ENCODE data around the gene XYLB. TPM values are rescaled to one million over a fixed set of nuclear protein-coding genes. Genes with fewer than 3 reads are reported as not detected.

XYLB gene
- total RNA-seq, 2 donors from 2014 or later, result 4.7 to 6.3 TPM

GRCh38 chr3:38308456-38308855 lies 38.1 kb upstream of the XYLB start:
- TF ChIP-seq CTCF (conservative IDR thresholded peaks at IDR 0.05), result no peak
- Mint-ChIP-seq H3K4me3 (no peak overlapping the region), H3K27me3 (ENCODE audit: insufficient read depth) (peaks cover 25% of the 10 kb centered on the region), H3K27ac (no peak overlapping the region), H3K9me3 (peaks cover 6% of the 10 kb centered on the region), H3K4me1 (peaks cover 5% of the 10 kb centered on the region), H3K36me3 (ENCODE audit: low read depth) (no peaks in the 10 kb centered on the region)
- Histone ChIP-seq H3K27me3 (ENCODE audit: control insufficient read depth, insufficient read depth, low read length, poor library complexity, severe bottlenecking) (no peaks in the 10 kb centered on the region), H3K4me3 (ENCODE audit: low read length) (no peak overlapping the region), H3K36me3 (ENCODE audit: control insufficient read depth, insufficient read depth, low read length) (no peaks in the 10 kb centered on the region), H3K9ac (ENCODE audit: extremely low read depth, low read length, poor library complexity, severe bottlenecking) (no peak overlapping the region), H3K27ac (ENCODE audit: low read depth, low read length) (no peak overlapping the region), H3K9me3 (ENCODE audit: control insufficient read depth, low read length) (no peaks in the 10 kb centered on the region), H3K4me1 (ENCODE audit: control insufficient read depth, insufficient read depth, low read length) (no peaks in the 10 kb centered on the region)
- DNase-seq, result no peak
- WGBS, 2 experiments (ENCODE audit: insufficient coverage in 1 of 2, insufficient read length in 1 of 2), result 88 to 89% methylated on average over 3 to 9 of the region's 9 CpGs

GRCh38 chr3:38311476-38311875 lies 35.1 kb upstream of the XYLB start:
- 94 to 96% methylated on average over 1 of the region's 1 CpG for WGBS, 2 experiments (ENCODE audit: insufficient coverage in 1 of 2, insufficient read length in 1 of 2)
- Mint-ChIP-seq H3K36me3 (ENCODE audit: low read depth) (no peaks in the 10 kb centered on the region), H3K27ac (no peak overlapping the region), H3K9me3 (no peaks in the 10 kb centered on the region), H3K27me3 (ENCODE audit: insufficient read depth) (peaks cover 27% of the 10 kb centered on the region), H3K4me3 (no peak overlapping the region), H3K4me1 (peaks cover 2% of the 10 kb centered on the region)
- H3K36me3 ChIP-seq (ENCODE audit: control insufficient read depth, insufficient read depth, low read length), result no peaks in the 10 kb centered on the region
- H3K4me3 ChIP-seq (ENCODE audit: low read length), result no peak overlapping the region
- H3K27me3 ChIP-seq (ENCODE audit: control insufficient read depth, insufficient read depth, low read length, poor library complexity, severe bottlenecking), result no peaks in the 10 kb centered on the region
- H3K9me3 ChIP-seq (ENCODE audit: control insufficient read depth, low read length), result no peaks in the 10 kb centered on the region
- TF ChIP-seq CTCF (conservative IDR thresholded peaks at IDR 0.05), result no peak
- no peak overlapping the region for H3K9ac ChIP-seq (ENCODE audit: extremely low read depth, low read length, poor library complexity, severe bottlenecking)
- H3K4me1 ChIP-seq (ENCODE audit: control insufficient read depth, insufficient read depth, low read length), result peaks cover 4% of the 10 kb centered on the region
- H3K27ac ChIP-seq (ENCODE audit: low read depth, low read length), result no peak overlapping the region
- no peak for DNase-seq

- WGBS, 2 experiments (ENCODE audit: insufficient coverage in 1 of 2, insufficient read length in 1 of 2), result 79 to 86% methylated on average over 1 to 2 of the region's 2 CpGs
- no peaks in the 10 kb centered on the region for H3K9me3 ChIP-seq (ENCODE audit: control insufficient read depth, low read length)
- H3K27me3 ChIP-seq (ENCODE audit: control insufficient read depth, insufficient read depth, low read length, poor library complexity, severe bottlenecking), result no peaks in the 10 kb centered on the region
- Mint-ChIP-seq H3K4me3 (no peak overlapping the region), H3K9me3 (no peaks in the 10 kb centered on the region), H3K27ac (no peak overlapping the region), H3K27me3 (ENCODE audit: insufficient read depth) (peaks cover 27% of the 10 kb centered on the region), H3K36me3 (ENCODE audit: low read depth) (no peaks in the 10 kb centered on the region), H3K4me1 (peaks cover 2% of the 10 kb centered on the region)
- no peak for DNase-seq
- no peak for TF ChIP-seq CTCF (conservative IDR thresholded peaks at IDR 0.05)
- H3K27ac ChIP-seq (ENCODE audit: low read depth, low read length), result no peak overlapping the region
- H3K4me1 ChIP-seq (ENCODE audit: control insufficient read depth, insufficient read depth, low read length), result peaks cover 4% of the 10 kb centered on the region
- H3K36me3 ChIP-seq (ENCODE audit: control insufficient read depth, insufficient read depth, low read length), result no peaks in the 10 kb centered on the region
- H3K9ac ChIP-seq (ENCODE audit: extremely low read depth, low read length, poor library complexity, severe bottlenecking), result no peak overlapping the region
- H3K4me3 ChIP-seq (ENCODE audit: low read length), result no peak overlapping the region
Measured at GRCh38 chr3:38311941-38312340, 34.6 kb upstream of the XYLB start.

Data from endodermal cell (in vitro differentiated cells).